ENCODE measurements around the gene PARP2.

DNA sequence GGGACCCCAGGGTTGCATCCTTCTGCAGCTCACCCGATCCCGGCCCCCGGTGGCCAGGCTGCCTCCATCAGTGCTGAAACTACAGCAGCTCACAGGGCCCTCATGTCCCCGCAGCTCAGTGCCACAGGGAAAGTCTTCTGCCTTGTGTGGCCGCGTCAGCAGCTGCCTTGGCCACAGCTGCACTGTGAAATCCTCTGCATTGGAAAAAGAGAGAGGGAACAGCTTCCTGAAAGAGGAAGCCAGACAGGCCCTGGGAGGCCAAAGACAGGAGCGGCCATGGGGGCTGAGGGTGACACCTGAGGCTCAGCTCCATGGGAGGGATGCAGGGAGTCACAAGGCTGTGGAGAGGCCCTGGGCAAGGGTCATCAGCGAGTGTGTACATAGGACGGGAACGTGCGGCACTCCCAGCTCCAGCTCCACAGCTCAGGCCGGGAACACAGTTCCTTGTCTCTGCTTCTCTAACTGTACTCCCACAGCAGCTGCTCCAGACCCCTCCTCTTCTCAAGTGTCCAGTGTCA lies 32.7 kb downstream of the PARP2 start:
- TF ChIP-seq, protein P1, sequence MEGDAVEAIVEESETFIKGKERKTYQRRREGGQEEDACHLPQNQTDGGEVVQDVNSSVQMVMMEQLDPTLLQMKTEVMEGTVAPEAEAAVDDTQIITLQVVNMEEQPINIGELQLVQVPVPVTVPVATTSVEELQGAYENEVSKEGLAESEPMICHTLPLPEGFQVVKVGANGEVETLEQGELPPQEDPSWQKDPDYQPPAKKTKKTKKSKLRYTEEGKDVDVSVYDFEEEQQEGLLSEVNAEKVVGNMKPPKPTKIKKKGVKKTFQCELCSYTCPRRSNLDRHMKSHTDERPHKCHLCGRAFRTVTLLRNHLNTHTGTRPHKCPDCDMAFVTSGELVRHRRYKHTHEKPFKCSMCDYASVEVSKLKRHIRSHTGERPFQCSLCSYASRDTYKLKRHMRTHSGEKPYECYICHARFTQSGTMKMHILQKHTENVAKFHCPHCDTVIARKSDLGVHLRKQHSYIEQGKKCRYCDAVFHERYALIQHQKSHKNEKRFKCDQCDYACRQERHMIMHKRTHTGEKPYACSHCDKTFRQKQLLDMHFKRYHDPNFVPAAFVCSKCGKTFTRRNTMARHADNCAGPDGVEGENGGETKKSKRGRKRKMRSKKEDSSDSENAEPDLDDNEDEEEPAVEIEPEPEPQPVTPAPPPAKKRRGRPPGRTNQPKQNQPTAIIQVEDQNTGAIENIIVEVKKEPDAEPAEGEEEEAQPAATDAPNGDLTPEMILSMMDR (conservative IDR thresholded peaks at IDR 0.05; ENCODE audit: low read depth, low read length) = no peak
- TF ChIP-seq EZH2 (IDR thresholded peaks at IDR 0.05; ENCODE audit: borderline replicate concordance, low read depth, low read length, poor library complexity, severe bottlenecking) = no peak
